Neutrophil (primary cell): ENCODE results near the gene MYO1E.

Source experiments
- H3K27ac ChIP-seq: fragments of 200-600 bp; sonication (generic); 2 replicates; pipeline ENCODE4 v1.5.1; 2016; ENCODE audit warnings: mild to moderate bottlenecking, moderate library complexity
- H3K27me3 ChIP-seq: fragments of 200-600 bp; sonication (generic); 2 replicates; pipeline ENCODE4 v1.6.0; 2016; ENCODE audit warnings: mild to moderate bottlenecking
- H3K36me3 ChIP-seq: fragments of 200-600 bp; sonication (generic); 2 replicates; pipeline ENCODE4 v1.5.1; 2017
- H3K4me1 ChIP-seq, 2 experiments: fragments of 200-600 bp in 1 of 2; sonication (generic) in 1 of 2; 1 replicate in 1 of 2; 2 replicates in 1 of 2; pipeline versions ENCODE4 v1.5.1 to v1.6.1; 2013 to 2016; ENCODE audit warnings: low read depth in 1 of 2, low read length in 1 of 2, mild to moderate bottlenecking in 1 of 2, moderate library complexity in 1 of 2; ENCODE audit not compliant: control insufficient read depth in 1 of 2, insufficient read depth in 1 of 2
- H3K4me3 ChIP-seq, 2 experiments: fragments of 200-600 bp in 1 of 2; sonication (generic) in 1 of 2; 1 replicate in 1 of 2; 2 replicates in 1 of 2; pipeline ENCODE4 v1.5.1; 2013 to 2016; ENCODE audit warnings: low read depth in 1 of 2, low read length in 1 of 2, mild to moderate bottlenecking in 1 of 2, moderate library complexity in 1 of 2
- H3K9me3 ChIP-seq: fragments of 200-600 bp; sonication (generic); 2 replicates; pipeline ENCODE4 v1.5.1; 2016
- CTCF ChIP-seq: fragments of 200-600 bp; sonication (generic); IDR thresholded peaks from 2 replicates; pipeline ENCODE4 v1.5.1; 2016; ENCODE audit warnings: antibody characterized with exemption

Gene MYO1E

GRCh38 chr15:59292442-59293151 lies 80.1 kb downstream of the MYO1E start:
- TF ChIP-seq CTCF = no peak
- peaks cover 69% of the 10 kb centered on the region for H3K27me3 ChIP-seq
- no peaks in the 10 kb centered on the region for H3K9me3 ChIP-seq
- H3K27ac ChIP-seq = no peak overlapping the region
- no peak overlapping the region for H3K4me3 ChIP-seq
- H3K36me3 ChIP-seq = no peaks in the 10 kb centered on the region
- peaks cover 22 to 23% of the 10 kb centered on the region in 2 experiments for H3K4me1 ChIP-seq

GRCh38 chr15:59291213-59291549 lies 81.5 kb downstream of the MYO1E start:
- Histone ChIP-seq H3K4me1 (peaks cover 10 to 11% of the 10 kb centered on the region in 2 experiments), H3K27me3 (peaks cover 69% of the 10 kb centered on the region), H3K36me3 (no peaks in the 10 kb centered on the region), H3K27ac (no peak overlapping the region), H3K9me3 (no peaks in the 10 kb centered on the region), H3K4me3 (no peak overlapping the region)
- TF ChIP-seq CTCF = no peak

- Histone ChIP-seq H3K4me1 (peaks cover 4% of the 10 kb centered on the region in 2 experiments), H3K27me3 (peaks cover 68% of the 10 kb centered on the region), H3K36me3 (no peaks in the 10 kb centered on the region), H3K4me3 (no peak overlapping the region), H3K9me3 (no peaks in the 10 kb centered on the region), H3K27ac (no peak overlapping the region)
- TF ChIP-seq CTCF = no peak
Measured at GRCh38 chr15:59290295-59291212, 82.1 kb downstream of the MYO1E start.

GRCh38 chr15:59289574-59289973 lies 83.1 kb downstream of the MYO1E start:
- no peaks in the 10 kb centered on the region for H3K4me1 ChIP-seq
- H3K27me3 ChIP-seq = peaks cover 58% of the 10 kb centered on the region
- H3K4me3 ChIP-seq = no peak overlapping the region
- no peaks in the 10 kb centered on the region for H3K36me3 ChIP-seq
- H3K9me3 ChIP-seq = no peaks in the 10 kb centered on the region
- H3K27ac ChIP-seq = no peak overlapping the region
- TF ChIP-seq CTCF = no peak

GRCh38 chr15:59283717-59284391 lies 88.8 kb downstream of the MYO1E start:
- no peak for TF ChIP-seq CTCF
- no peak overlapping the region for H3K27ac ChIP-seq
- no peak overlapping the region for H3K4me3 ChIP-seq
- H3K36me3 ChIP-seq = no peaks in the 10 kb centered on the region
- H3K27me3 ChIP-seq = peaks cover 25% of the 10 kb centered on the region
- H3K9me3 ChIP-seq = no peaks in the 10 kb centered on the region
- peaks cover 8 to 19% of the 10 kb centered on the region in 2 experiments for H3K4me1 ChIP-seq
